ENCODE measurements around the gene TTC34.

The TTC34 gene

DNA sequence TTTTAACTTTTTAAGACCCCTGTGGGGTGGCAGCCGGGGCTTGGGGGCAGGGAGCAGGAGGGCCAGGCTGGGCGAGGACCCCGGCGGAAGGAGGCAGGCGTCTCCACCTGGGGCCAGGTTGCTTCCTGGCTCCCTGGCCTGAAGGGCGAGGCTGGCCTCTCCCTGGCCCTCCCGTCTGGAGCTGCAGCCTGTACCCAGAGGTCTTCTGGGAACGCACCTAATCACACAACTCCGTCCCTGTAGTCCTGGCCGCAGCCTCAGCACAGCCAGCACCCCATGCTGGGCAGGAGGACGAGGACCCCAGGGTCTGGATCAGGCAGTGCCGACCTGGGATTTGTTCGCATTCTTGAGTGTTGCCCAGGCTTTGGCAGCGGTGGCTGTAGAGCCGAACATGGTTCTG, 14.1 kb upstream of the TTC34 start:
- Histone ChIP-seq H3K4me3 (ENCODE audit: low read length) (no peak overlapping the region), H3K27me3 (ENCODE audit: low read depth, low read length) (no peaks in the 10 kb centered on the region), H3K79me2 (ENCODE audit: low read length) (no peaks in the 10 kb centered on the region), H3K9me3 (ENCODE audit: insufficient read depth, low read length) (no peaks in the 10 kb centered on the region), H3K4me1 (ENCODE audit: low read length) (no peaks in the 10 kb centered on the region), H3K4me2 (ENCODE audit: low read length) (no peak overlapping the region), H2AFZ (ENCODE audit: low read depth, low read length) (no peak overlapping the region), H3K27ac (ENCODE audit: low read length) (no peak overlapping the region), H4K20me1 (ENCODE audit: insufficient read depth, low read length) (no peaks in the 10 kb centered on the region), H3K9ac (ENCODE audit: low read length) (no peak overlapping the region), H3K36me3 (replicated peaks; ENCODE audit: low read depth, low read length) (no peaks in the 10 kb centered on the region)
- no peak for TF ChIP-seq EZH2phosphoT487 (IDR thresholded peaks at IDR 0.05; ENCODE audit: low read depth)
- TF ChIP-seq, protein P1, sequence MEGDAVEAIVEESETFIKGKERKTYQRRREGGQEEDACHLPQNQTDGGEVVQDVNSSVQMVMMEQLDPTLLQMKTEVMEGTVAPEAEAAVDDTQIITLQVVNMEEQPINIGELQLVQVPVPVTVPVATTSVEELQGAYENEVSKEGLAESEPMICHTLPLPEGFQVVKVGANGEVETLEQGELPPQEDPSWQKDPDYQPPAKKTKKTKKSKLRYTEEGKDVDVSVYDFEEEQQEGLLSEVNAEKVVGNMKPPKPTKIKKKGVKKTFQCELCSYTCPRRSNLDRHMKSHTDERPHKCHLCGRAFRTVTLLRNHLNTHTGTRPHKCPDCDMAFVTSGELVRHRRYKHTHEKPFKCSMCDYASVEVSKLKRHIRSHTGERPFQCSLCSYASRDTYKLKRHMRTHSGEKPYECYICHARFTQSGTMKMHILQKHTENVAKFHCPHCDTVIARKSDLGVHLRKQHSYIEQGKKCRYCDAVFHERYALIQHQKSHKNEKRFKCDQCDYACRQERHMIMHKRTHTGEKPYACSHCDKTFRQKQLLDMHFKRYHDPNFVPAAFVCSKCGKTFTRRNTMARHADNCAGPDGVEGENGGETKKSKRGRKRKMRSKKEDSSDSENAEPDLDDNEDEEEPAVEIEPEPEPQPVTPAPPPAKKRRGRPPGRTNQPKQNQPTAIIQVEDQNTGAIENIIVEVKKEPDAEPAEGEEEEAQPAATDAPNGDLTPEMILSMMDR (IDR thresholded peaks at IDR 0.05; ENCODE audit: low read depth, low read length), result no peak

DNA sequence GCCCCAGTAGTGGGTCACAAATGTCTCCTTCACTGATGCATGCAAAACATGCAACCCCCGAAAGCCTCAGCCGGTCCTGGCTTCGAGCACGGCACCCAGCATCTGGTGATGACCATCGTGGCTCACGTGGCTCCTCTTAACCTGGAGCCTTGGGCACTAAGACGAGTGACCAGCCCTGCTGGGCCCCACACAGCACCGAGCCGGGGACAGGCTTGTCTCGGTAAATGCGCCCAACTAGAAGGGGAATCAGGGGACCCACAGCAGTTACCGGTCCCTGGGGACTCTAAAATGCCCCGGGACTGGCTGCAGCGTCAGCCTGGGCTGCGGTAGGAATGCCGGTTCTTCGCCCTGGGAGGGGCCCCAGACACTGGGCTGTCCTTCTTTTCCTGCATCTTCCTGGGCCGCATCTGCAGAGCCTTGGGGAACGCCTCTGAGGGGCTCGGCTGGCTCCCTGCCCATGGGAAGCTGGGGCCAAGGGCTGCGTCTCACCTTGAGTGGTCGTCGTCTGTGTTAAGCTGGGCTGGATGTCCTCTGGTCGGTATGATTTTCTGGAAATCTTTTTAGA, 13.1 kb upstream of the TTC34 start:
- Histone ChIP-seq H2AFZ (ENCODE audit: low read depth, low read length) (no peak overlapping the region), H3K79me2 (ENCODE audit: low read length) (no peaks in the 10 kb centered on the region), H3K9ac (ENCODE audit: low read length) (no peak overlapping the region), H4K20me1 (ENCODE audit: insufficient read depth, low read length) (no peaks in the 10 kb centered on the region), H3K4me1 (ENCODE audit: low read length) (no peaks in the 10 kb centered on the region), H3K4me2 (ENCODE audit: low read length) (no peak overlapping the region), H3K9me3 (ENCODE audit: insufficient read depth, low read length) (no peaks in the 10 kb centered on the region), H3K4me3 (ENCODE audit: low read length) (no peak overlapping the region), H3K27ac (ENCODE audit: low read length) (no peak overlapping the region), H3K36me3 (replicated peaks; ENCODE audit: low read depth, low read length) (no peaks in the 10 kb centered on the region), H3K27me3 (ENCODE audit: low read depth, low read length) (no peaks in the 10 kb centered on the region)
- TF ChIP-seq, protein P1 (IDR thresholded peaks at IDR 0.05; ENCODE audit: low read depth, low read length), result no peak
- TF ChIP-seq EZH2phosphoT487 (IDR thresholded peaks at IDR 0.05; ENCODE audit: low read depth), result no peak

DNA sequence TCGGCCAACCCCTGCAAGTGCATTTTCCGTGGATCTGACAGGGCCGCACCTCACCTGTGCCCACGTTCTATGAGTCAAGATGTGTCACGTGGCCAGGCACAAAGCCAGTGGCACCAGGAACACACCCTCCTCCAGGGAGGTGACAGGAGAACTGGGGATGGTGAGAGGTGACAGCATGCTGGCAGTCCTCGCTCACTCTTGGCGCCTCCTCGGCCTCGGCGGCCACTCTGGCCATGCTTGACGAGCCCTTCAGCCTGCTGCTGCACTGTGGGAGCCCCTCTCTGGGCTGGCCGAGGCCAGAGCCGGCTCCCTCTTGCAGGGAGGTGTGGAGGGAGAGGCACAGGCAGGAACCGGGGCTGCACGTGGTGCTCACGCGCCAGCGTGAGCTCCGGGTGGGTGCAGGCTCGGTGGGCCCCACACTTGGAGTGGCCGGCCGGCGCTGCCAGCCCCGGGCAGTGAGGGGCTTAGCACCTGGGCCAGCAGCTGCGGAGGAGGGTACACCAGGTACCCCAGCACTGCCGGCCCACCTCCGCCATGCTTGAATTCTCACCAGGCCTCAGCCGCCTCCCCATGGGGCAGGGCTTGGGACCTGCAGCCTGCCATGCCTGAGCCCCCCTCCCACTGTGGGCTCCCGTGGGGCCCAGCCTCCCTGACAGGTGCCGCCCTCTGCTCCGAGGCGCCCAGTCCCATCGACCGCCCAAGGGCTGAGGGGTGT, 11.6 kb upstream of the TTC34 start:
- Histone ChIP-seq H2AFZ (ENCODE audit: low read depth, low read length) (no peak overlapping the region), H3K4me1 (ENCODE audit: low read length) (no peaks in the 10 kb centered on the region), H3K27ac (ENCODE audit: low read length) (no peak overlapping the region), H3K4me2 (ENCODE audit: low read length) (no peak overlapping the region), H3K27me3 (ENCODE audit: low read depth, low read length) (no peaks in the 10 kb centered on the region), H4K20me1 (ENCODE audit: insufficient read depth, low read length) (no peaks in the 10 kb centered on the region), H3K79me2 (ENCODE audit: low read length) (no peaks in the 10 kb centered on the region), H3K9me3 (ENCODE audit: insufficient read depth, low read length) (no peaks in the 10 kb centered on the region), H3K36me3 (replicated peaks; ENCODE audit: low read depth, low read length) (no peaks in the 10 kb centered on the region), H3K9ac (ENCODE audit: low read length) (no peak overlapping the region), H3K4me3 (ENCODE audit: low read length) (no peak overlapping the region)
- no peak for TF ChIP-seq EZH2phosphoT487 (IDR thresholded peaks at IDR 0.05; ENCODE audit: low read depth)
- TF ChIP-seq, protein P1 (IDR thresholded peaks at IDR 0.05; ENCODE audit: low read depth, low read length), result no peak

DNA sequence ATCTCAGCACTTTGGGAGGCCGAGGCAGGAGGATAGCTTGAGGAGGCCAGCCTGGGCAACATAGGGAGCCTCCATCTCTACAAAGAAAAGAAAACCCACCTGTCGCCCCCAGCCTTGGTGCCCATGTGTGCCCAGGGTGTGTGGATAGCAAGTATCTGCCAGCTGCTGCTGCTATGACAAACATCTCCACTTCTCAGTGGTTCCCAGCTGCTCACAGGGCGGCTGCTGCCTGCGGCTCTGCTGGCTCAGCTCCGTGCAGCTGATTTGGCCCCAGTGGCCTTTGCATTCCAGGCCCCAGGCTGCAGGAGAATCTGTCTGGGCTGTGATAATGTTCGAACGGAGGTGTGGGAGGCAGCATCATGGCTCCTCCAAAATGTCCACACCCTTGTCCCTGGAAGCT, 10.6 kb upstream of the TTC34 start:
- TF ChIP-seq, protein P1 (IDR thresholded peaks at IDR 0.05; ENCODE audit: low read depth, low read length), result no peak
- TF ChIP-seq EZH2phosphoT487 (IDR thresholded peaks at IDR 0.05; ENCODE audit: low read depth), result no peak
- Histone ChIP-seq H3K4me3 (ENCODE audit: low read length) (no peak overlapping the region), H2AFZ (ENCODE audit: low read depth, low read length) (no peak overlapping the region), H4K20me1 (ENCODE audit: insufficient read depth, low read length) (no peaks in the 10 kb centered on the region), H3K9ac (ENCODE audit: low read length) (no peak overlapping the region), H3K79me2 (ENCODE audit: low read length) (no peaks in the 10 kb centered on the region), H3K27ac (ENCODE audit: low read length) (no peak overlapping the region), H3K4me2 (ENCODE audit: low read length) (no peak overlapping the region), H3K9me3 (ENCODE audit: insufficient read depth, low read length) (no peaks in the 10 kb centered on the region), H3K27me3 (ENCODE audit: low read depth, low read length) (no peaks in the 10 kb centered on the region), H3K4me1 (ENCODE audit: low read length) (no peaks in the 10 kb centered on the region), H3K36me3 (replicated peaks; ENCODE audit: low read depth, low read length) (no peaks in the 10 kb centered on the region)
